IMR-90 (cell line): ENCODE measurements around the gene EDEM1.

ENCODE experiments used
- CHD1 ChIP-seq: IDR thresholded peaks from 2 replicates; pipeline ENCODE4 v1.6.1; 2012; ENCODE audit warnings: low read depth, low read length, improper control_type of control experiment
- CTCF ChIP-seq: conservative IDR thresholded peaks from 2 replicates; pipeline ENCODE4 v1.5.1; 2012; ENCODE audit warnings: mild to moderate bottlenecking, low read depth, low read length, improper control_type of control experiment
- MAFK ChIP-seq: IDR thresholded peaks from 2 replicates; pipeline ENCODE4 v1.6.1; 2012; ENCODE audit warnings: low read depth, low read length, improper control_type of control experiment
- POLR2A ChIP-seq: IDR thresholded peaks from 2 replicates; pipeline ENCODE4 v1.6.1; 2012; ENCODE audit warnings: mild to moderate bottlenecking, low read depth, low read length
- RCOR1 ChIP-seq: IDR thresholded peaks from 2 replicates; pipeline ENCODE4 v1.6.1; 2012; ENCODE audit warnings: mild to moderate bottlenecking, low read length, improper control_type of control experiment; ENCODE audit not compliant: insufficient replicate concordance
- USF2 ChIP-seq: fragments of 150-350 bp; IDR thresholded peaks from 2 replicates; pipeline ENCODE4 v1.6.1; 2017; ENCODE audit warnings: mild to moderate bottlenecking, antibody characterized with exemption, low read length, low read depth

- TF ChIP-seq MAFK (no peak), CTCF (peak; percentile 67), USF2 (no peak), POLR2A (no peak), RCOR1 (no peak), CHD1 (no peak)
Observed at GRCh38 chr3:5226783-5227182, 39.3 kb downstream of the EDEM1 start.
